GM12878 (cell line): ENCODE results near the gene LMTK2. TPM values are rescaled to one million over a fixed set of nuclear protein-coding genes. Genes with fewer than 3 reads are reported as not detected.

ENCODE experiments used
- ATAC-seq: fragments of 200-7000 bp; cut with Tn5 transposase; 3 replicates; pipeline ENCODE4 v1.9.1; 2020; ENCODE audit warnings: mild to moderate bottlenecking, moderate library complexity
- BruUV-seq: library from RNA; stranded (reverse); fragments of 400-500 nt; replicated peaks from 2 replicates; lab custom pipeline; 2021; lab: Mats Ljungman, UMichigan
- CTCF ChIA-PET: fragments of 300-600 bp; sonication (Branson Sonifier 250); formaldehyde crosslinking; extraction: SDS; loops from one replicate; lab custom pipeline; 2021; ENCODE audit warnings: inconsistent platforms; lab: Yijun Ruan, JAX
- POLR2A ChIA-PET: fragments of 350-600 bp; formaldehyde crosslinking; extraction: SDS; loops from one replicate; lab custom pipeline; 2021; ENCODE audit warnings: inconsistent platforms; lab: Charles Lee
- RAD21 ChIA-PET: fragments of 300-600 bp; sonication (Branson Sonifier 250); formaldehyde crosslinking; loops from one replicate; lab custom pipeline; 2023; ENCODE audit warnings: antibody characterized with exemption; ENCODE audit not compliant: unreplicated experiment; lab: Charles Lee
- SMC1A ChIA-PET: fragments of 300-600 bp; sonication (Branson Sonifier 250); formaldehyde crosslinking; loops from one replicate; lab custom pipeline; 2023; ENCODE audit not compliant: unreplicated experiment, uncharacterized antibody; lab: Charles Lee
- DNase-seq: peaks from one replicate; pipeline ENCODE4 v3.0.0-alpha.2; 2011; ENCODE audit warnings: low read depth, low spot score
- FAIRE-seq: peaks from 3 replicates; lab custom pipeline; 2011; peaks lifted over from hg19 to GRCh38; lab: Jason Lieb, UNC
- H2AFZ ChIP-seq: 2 replicates; pipeline ENCODE4 v1.6.0; 2011; ENCODE audit warnings: low read depth, low read length, control low read depth; ENCODE audit not compliant: control insufficient read depth
- H3K27ac ChIP-seq: 2 replicates; pipeline ENCODE4 v1.5.1; 2011; ENCODE audit warnings: control low read depth; ENCODE audit not compliant: control insufficient read depth, insufficient read depth
- H3K27me3 ChIP-seq, 2 experiments: replicated peaks in 1 of 2; 2 replicates each; pipeline versions ENCODE4 v1.6.0 to v1.6.1; 2011; ENCODE audit warnings: low read length in 1 of 2; ENCODE audit not compliant: control insufficient read depth in 2 of 2, insufficient read depth in 2 of 2
- H3K36me3 ChIP-seq, 2 experiments: 2 replicates each; pipeline ENCODE4 v1.5.1; 2011; ENCODE audit warnings: low read length in 1 of 2; ENCODE audit not compliant: control insufficient read depth in 2 of 2, insufficient read depth in 2 of 2
- H3K4me1 ChIP-seq: 2 replicates; pipeline ENCODE4 v1.6.1; 2011; ENCODE audit warnings: mild to moderate bottlenecking, low read length, moderate library complexity, mixed read lengths; ENCODE audit not compliant: control insufficient read depth, insufficient read depth
- H3K4me2 ChIP-seq: 2 replicates; pipeline ENCODE4 v1.6.0; 2011; ENCODE audit warnings: control low read depth; ENCODE audit not compliant: control insufficient read depth, insufficient read depth
- H3K4me3 ChIP-seq: fragments of 200-600 bp; sonication (generic); 2 replicates; pipeline ENCODE4 v1.5.1; 2016
- H3K79me2 ChIP-seq: 2 replicates; pipeline ENCODE4 v1.6.0; 2011; ENCODE audit warnings: low read length; ENCODE audit not compliant: control insufficient read depth, insufficient read depth
- H3K9ac ChIP-seq: 2 replicates; pipeline ENCODE4 v1.8.0; 2011; ENCODE audit warnings: low read length, control low read depth, mixed read lengths; ENCODE audit not compliant: control insufficient read depth, insufficient read depth
- H3K9me3 ChIP-seq: replicated peaks from 3 replicates; pipeline ENCODE4 v1.5.1; 2011; ENCODE audit warnings: mild to moderate bottlenecking, low read length; ENCODE audit not compliant: control insufficient read depth, insufficient read depth
- H4K20me1 ChIP-seq: 2 replicates; pipeline ENCODE4 v1.6.0; 2011; ENCODE audit not compliant: control insufficient read depth, insufficient read depth
- BACH1 ChIP-seq: fragments of 450-650 bp; IDR thresholded peaks from 2 replicates; pipeline ENCODE4 v1.6.1; 2017; ENCODE audit warnings: mild to moderate bottlenecking, borderline replicate concordance
- BCL11A ChIP-seq: IDR thresholded peaks from 2 replicates; pipeline ENCODE4 v1.6.1; 2011; ENCODE audit warnings: low read depth, low read length
- CHD1 ChIP-seq: IDR thresholded peaks from 2 replicates; pipeline ENCODE4 v1.6.1; 2012; ENCODE audit warnings: low read depth, low read length, improper control_type of control experiment
- CHD4 ChIP-seq: fragments of 200-600 bp; sonication (generic); IDR thresholded peaks from 2 replicates; pipeline ENCODE4 v1.6.1; 2016; ENCODE audit warnings: mild to moderate bottlenecking
- ESRRA ChIP-seq: IDR thresholded peaks from 2 replicates; pipeline ENCODE4 v1.6.1; 2012; ENCODE audit warnings: mild to moderate bottlenecking, low read length, improper control_type of control experiment
- HDAC2 ChIP-seq: fragments of 200-600 bp; sonication (generic); IDR thresholded peaks from 2 replicates; pipeline ENCODE4 v1.6.1; 2017
- IRF5 ChIP-seq: fragments of 450-650 bp; IDR thresholded peaks from 2 replicates; pipeline ENCODE4 v1.6.1; 2017; ENCODE audit warnings: borderline replicate concordance
- MXI1 ChIP-seq: fragments of 150-350 bp; IDR thresholded peaks from 2 replicates; pipeline ENCODE4 v1.6.1; 2011; ENCODE audit warnings: low read depth, mild to moderate bottlenecking, inconsistent platforms, low read length, improper control_type of control experiment
- NR2C2 ChIP-seq: IDR thresholded peaks from 2 replicates; pipeline ENCODE4 v1.6.1; 2011; ENCODE audit warnings: borderline replicate concordance, low read depth; ENCODE audit not compliant: control insufficient read depth, insufficient read length
- USF2 ChIP-seq: IDR thresholded peaks from 2 replicates; pipeline ENCODE4 v1.6.1; 2011; ENCODE audit warnings: low read depth, low read length, improper control_type of control experiment, borderline replicate concordance
- ZNF592 ChIP-seq: fragments of 450-650 bp; IDR thresholded peaks from 2 replicates; pipeline ENCODE4 v1.6.1; 2017; ENCODE audit warnings: mild to moderate bottlenecking, moderate library complexity
- WGBS: methylation state at CpG from one replicate; pipeline ENCODE4 v1.1.6; 2016; ENCODE audit warnings: low lambda C conversion rate; ENCODE audit not compliant: insufficient replicate concordance, insufficient coverage; ENCODE audit errors: missing lambda C conversion rate; 5-methylcytosine and 5-hydroxymethylcytosine counted together
- in situ Hi-C: fragments of 300-500 bp; cut with MboI; formaldehyde crosslinking; loops from 9 replicates; pipeline ENCODE4 v1.14.3; 2018; ENCODE audit warnings: mixed read lengths
- intact Hi-C: fragments of 100-400 bp; cut with micrococcal nuclease; formaldehyde crosslinking; loops from one replicate; pipeline ENCODE4 v1.14.2; 2022; ENCODE audit not compliant: unreplicated experiment
- polyA plus RNA-seq, 11 experiments: library from polyadenylated mRNA; depleted of rRNA in 4 of 11; unstranded in 6 of 11; stranded (reverse) in 5 of 11; fragments of >200 nt; fragmentation: Nextera tagmentation in 4 of 11; fragmentation: Illumina TruSeq in 1 of 11; extraction: Ambion mirVana in 4 of 11; extraction: Trizol in 1 of 11; gene quantifications; 1 replicate in 1 of 11; 2 replicates in 10 of 11; pipeline versions ENCODE4 v1.2.1 to v1.2.3, GENCODE V29; 2011 to 2016; ENCODE audit warnings: inconsistent platforms in 2 of 11, missing spikeins in 2 of 11, low read depth in 1 of 11
- total RNA-seq, 4 experiments: library from RNA; depleted of rRNA in 3 of 4; stranded (reverse); fragments of >200 nt in 3 of 4; fragmentation: Illumina TruSeq in 1 of 4; extraction: Trizol in 1 of 4; gene quantifications; 2 replicates each; pipeline versions ENCODE4 v1.2.1 to v1.2.3, GENCODE V29; 2013 to 2021

Gene LMTK2
- total and polyA plus RNA-seq, 10 of the 15 experiments (the other 5 are each of a cell fraction or from before 2014, with no cell fraction given), result 0.68 to 8.7 (median 4.6) TPM

- Histone ChIP-seq H3K36me3 (no peaks in the 10 kb centered on the region), H3K4me2 (no peak overlapping the region), H3K79me2 (no peaks in the 10 kb centered on the region), H3K4me3 (no peak overlapping the region), H3K27ac (no peak overlapping the region), H3K9me3 (no peaks in the 10 kb centered on the region), H2AFZ (no peak overlapping the region), H3K4me1 (no peaks in the 10 kb centered on the region), H4K20me1 (peaks cover 16% of the 10 kb centered on the region), H3K9ac (no peak overlapping the region), H3K27me3 (no peaks in the 10 kb centered on the region)
- DNase-seq (no peak), FAIRE-seq (no peak), ATAC-seq (no peak)
- ChIA-PET SMC1A (interaction anchor here (0.9 to 2.3 kb wide), 3 partner anchors 8 to 37 kb away, joined by 3 to 7 read pairs (median 4); no protein-coding TSS in a partner anchor), RAD21 (no interaction called here), CTCF (no interaction called here), POLR2A (interaction anchor here (1.0 kb wide), 1 partner anchor 48 kb away, joined by 5 read pairs; no protein-coding TSS in a partner anchor)
- BruUV-seq, result no TSS peak
- in situ Hi-C loops, result no loop called here
- intact Hi-C loops, result no loop called here
- 79% methylated on average over 6 of the region's 6 CpGs for WGBS
- no peak for TF ChIP-seq BCL11A
- no peak for TF ChIP-seq CHD4
- no peak for TF ChIP-seq IRF5
- no peak for TF ChIP-seq NR2C2
- TF ChIP-seq MXI1, result no peak
- TF ChIP-seq CHD1, result no peak
- TF ChIP-seq HDAC2, result no peak
- TF ChIP-seq ZNF592, result no peak
- TF ChIP-seq USF2, result no peak
- no peak for TF ChIP-seq BACH1
- TF ChIP-seq ESRRA, result no peak
Measured at GRCh38 chr7:98125759-98126158, 19.1 kb downstream of the LMTK2 start.
